Measurements from ENCODE around the gene EEF1AKMT3. TPM values are rescaled to one million over a fixed set of nuclear protein-coding genes. Genes with fewer than 3 reads are reported as not detected.

EEF1AKMT3 gene
- total RNA-seq, 4 donors from 2014 or later, result 10.3 to 14.6 (median 11.4) TPM

DNA sequence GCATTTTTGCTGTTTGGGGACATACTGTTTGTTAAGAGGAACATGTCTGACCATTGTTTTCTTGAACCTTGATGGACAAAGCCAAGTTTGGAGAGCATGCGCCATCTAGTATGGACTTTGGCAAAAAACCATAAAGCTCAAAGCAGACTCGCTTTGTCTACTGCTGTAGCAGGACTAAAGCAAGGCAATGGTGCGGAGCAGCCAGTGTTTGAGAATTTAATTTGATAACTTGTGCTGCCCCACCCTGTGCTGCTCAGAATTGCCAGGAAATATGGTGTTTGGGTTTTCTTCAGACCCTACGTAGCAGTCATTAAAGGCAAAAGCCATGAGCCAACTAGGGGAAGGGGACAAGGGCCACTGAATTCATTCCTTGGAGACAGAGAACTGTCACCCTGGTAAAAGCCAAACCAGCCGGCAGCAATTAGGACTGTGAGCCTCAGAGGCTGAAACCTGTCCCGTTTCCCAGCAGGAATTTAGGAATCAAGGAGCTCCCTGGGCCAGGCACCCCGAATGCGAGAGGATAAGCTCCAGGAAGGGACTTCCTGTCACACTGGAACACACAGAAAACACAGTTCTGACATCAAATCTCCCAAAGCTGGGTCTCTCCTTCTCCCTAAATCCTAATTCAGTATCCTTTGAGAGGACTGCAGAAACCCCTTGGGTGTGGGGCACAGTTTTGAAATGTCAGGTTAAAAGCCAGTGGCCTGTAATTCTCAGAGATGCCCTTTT lies 45.0 kb downstream of the EEF1AKMT3 start:
- TF ChIP-seq, protein P1, sequence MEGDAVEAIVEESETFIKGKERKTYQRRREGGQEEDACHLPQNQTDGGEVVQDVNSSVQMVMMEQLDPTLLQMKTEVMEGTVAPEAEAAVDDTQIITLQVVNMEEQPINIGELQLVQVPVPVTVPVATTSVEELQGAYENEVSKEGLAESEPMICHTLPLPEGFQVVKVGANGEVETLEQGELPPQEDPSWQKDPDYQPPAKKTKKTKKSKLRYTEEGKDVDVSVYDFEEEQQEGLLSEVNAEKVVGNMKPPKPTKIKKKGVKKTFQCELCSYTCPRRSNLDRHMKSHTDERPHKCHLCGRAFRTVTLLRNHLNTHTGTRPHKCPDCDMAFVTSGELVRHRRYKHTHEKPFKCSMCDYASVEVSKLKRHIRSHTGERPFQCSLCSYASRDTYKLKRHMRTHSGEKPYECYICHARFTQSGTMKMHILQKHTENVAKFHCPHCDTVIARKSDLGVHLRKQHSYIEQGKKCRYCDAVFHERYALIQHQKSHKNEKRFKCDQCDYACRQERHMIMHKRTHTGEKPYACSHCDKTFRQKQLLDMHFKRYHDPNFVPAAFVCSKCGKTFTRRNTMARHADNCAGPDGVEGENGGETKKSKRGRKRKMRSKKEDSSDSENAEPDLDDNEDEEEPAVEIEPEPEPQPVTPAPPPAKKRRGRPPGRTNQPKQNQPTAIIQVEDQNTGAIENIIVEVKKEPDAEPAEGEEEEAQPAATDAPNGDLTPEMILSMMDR (IDR thresholded peaks at IDR 0.05; ENCODE audit: low read depth), result no peak

DNA sequence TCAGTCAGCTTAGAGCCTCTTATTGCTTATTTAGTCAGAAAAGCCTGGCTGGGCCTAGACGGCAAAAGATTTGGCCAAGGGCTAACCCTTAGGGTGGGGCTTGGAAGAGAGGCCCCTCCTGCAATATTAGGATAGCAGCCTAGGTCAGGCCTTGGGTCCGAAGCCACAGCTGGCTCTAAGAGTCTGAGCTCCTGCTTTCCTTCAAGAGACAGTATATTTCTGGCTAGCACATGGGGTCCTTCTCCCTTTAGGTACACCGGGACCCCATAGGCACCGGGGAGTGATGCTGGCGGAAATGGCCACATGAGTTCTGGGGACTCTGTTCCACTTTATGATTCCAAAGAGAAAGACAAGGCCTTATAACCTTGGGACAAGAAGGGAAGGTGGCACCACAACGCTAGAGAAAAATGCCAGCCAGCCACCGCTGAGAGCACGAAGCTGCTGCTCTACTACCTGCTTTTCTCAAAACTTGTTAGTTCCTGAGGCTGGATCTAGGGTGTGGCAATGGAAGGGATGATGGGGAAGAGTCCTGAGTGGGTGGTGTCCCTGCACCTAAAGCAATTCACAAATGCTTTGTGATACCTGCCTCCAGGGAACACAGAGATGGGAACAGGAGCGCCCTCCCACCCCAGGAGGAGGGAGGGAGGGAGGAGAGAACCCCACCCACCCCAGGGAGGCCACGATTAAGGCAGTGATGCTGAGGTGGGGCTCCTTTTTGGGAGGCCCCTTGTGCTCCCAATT lies 49.2 kb downstream of the EEF1AKMT3 start:
- TF ChIP-seq, protein P1 (IDR thresholded peaks at IDR 0.05; ENCODE audit: low read depth), result no peak

DNA sequence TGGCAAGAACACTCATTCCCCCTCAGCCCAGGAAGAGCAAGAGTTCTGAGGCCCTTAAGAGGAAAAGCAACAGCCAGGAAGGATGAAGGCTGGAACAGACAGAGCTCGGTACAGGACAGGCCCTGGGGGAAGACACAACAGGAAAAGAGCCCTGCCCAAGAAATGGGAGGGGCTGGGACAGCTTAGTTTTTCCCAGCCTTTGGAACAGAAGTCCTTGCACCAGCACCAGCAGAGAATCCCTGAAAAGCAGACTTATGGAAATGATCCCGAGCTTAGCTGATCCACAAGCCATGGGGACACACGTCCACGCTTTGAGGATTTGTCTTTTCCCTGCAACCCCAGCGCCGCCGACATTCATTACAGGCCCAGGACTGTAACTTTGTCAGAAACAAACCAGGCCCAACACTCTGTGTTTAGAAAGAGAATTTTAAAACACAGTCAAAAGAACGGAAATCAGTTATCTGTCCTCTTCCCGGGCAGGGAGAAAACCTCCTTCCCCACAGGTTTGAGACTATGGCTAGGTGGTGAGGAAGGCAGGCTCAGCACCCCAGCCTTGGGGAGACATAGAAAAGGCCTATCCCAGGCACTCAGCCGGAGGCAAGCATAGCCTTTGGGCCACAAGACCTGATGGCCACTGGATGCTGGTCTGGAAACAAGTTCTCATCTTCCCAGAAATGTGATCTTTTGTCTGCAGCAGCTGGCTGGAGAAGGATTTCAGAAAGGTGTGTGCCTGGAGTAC lies 50.1 kb downstream of the EEF1AKMT3 start:
- TF ChIP-seq, protein P1 (IDR thresholded peaks at IDR 0.05; ENCODE audit: low read depth), result no peak

DNA sequence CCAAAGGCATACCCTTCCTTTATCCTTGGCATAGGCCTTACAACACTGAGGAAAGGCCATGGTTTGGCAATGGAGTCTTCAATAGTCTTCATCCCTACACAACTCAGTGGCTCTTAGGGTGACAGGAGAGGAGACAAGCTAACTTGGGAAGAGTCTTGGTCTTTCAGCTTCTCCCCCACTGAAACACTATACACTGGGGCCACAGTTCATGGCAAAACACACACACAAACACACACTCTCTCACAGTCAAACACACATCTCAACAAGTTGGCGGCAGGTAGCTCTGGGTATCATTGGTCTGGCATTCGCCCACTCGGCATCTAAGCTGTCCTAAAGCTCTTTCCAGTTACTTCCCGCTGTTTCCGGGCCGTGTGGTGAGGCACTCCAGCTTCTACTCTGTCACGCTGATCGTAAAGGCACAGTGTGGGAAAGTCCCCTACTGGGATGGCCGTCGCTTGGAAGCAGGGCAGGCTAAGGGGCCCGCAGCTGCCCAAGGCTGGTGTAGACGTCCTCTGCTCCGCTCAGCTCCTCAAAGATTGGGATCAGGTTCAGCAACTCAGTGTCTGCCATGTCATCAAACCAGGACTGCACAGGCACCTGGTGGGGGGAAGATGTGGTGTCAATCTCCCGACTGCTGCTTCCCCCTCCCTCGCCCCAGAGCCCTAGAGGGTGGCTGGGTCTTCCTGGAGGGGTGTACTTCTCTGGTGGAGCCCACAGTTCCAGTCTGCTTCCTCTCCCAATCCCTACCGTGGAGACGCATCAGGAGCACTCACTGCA lies 50.9 kb downstream of the EEF1AKMT3 start:
- TF ChIP-seq, protein P1 (IDR thresholded peaks at IDR 0.05; ENCODE audit: low read depth), result no peak

DNA sequence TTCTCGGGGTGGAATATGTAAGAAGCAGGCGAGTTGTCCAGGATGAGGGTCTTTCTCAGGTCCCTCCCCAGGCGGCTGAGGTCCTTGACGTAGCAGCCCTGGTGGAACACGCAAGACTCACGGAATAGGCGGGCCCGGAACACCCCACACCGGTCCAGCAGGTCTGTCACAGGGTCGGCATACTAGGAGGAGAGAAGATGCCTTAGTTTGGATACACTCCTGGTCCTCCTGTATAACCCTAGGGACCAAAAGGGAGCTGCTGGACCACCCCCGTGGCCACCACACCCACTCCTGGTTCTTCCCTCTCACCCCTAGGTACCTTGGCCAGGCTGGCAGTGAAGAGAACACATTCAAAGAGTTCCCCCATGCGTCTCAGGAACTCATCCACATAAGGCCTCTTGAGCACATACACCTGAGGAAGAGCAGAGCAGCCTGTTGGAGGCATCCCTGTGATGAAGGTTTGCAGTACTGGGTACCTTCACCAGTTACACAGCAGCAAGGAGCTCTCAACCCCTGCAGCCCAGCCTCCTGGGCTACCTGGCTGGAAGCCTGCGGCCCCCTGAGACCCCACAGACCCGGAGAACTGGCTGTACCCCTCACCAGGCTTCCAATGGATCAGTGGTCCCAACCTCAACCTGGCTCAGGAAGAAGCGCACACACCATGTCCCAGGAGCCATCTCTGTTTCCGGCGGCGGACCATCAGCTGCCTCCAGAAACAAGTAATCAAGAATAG lies 51.7 kb downstream of the EEF1AKMT3 start:
- TF ChIP-seq, protein P1 (IDR thresholded peaks at IDR 0.05; ENCODE audit: low read depth), result no peak

DNA sequence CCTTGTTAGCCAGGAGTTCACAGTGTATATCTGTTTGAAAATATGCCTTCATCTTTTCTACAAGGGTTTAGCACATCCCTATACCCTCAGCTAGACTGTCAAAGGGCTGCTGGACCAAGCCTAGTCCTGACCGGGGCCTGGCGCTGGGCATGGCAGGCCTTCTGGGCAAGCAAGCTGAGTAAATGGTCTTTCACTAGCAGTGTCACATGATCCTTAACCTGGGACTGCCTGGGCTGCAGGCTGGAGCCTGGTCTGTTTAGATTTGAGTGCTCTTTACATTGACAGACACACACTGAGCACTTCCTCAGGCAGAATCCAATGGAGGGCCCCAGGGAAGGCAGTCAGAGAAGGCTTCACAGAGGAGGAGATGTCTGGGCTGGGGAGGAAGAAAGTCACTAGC lies 53.0 kb downstream of the EEF1AKMT3 start:
- TF ChIP-seq, protein P1 (IDR thresholded peaks at IDR 0.05; ENCODE audit: low read depth), result no peak
